HG03060 (cell line): ENCODE data around the gene SIX5.
A peak's percentile ranks its signal among the peaks of the same experiment; 100 is the strongest.
"Not testable (repeated sequence)": the region's sequence is repeated elsewhere in the genome, so short reads cannot be mapped to it uniquely, and the experiment has no call there.

Experiments used
- ATAC-seq: cut with Tn5 transposase; IDR thresholded peaks from one replicate; pipeline ENCODE4 v1.9.1; 2021; ENCODE audit warnings: low read depth, moderate number of reproducible peaks; ENCODE audit not compliant: unreplicated experiment

Gene SIX5

DNA sequence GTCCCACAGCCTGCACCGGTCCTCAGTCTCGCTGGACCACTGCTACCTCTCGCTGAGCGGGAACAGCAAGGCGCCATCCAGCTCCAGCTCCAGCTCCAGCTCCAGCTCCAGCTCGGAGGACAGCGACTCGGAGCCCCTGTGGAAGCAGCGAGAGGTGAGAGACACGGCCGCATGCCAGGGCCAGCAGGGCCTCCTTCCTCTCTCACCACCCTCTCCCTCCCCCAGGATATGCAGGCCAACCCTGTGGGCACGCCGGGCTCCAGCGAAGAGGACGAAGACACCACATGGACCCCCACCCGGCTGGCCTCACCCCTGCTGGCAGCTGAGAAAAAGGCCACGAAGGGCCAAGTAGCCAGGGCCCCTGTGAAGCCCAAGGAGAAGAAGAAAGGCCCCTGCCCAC lies 7.3 kb downstream of the SIX5 start:
- ATAC-seq, result no peak

DNA sequence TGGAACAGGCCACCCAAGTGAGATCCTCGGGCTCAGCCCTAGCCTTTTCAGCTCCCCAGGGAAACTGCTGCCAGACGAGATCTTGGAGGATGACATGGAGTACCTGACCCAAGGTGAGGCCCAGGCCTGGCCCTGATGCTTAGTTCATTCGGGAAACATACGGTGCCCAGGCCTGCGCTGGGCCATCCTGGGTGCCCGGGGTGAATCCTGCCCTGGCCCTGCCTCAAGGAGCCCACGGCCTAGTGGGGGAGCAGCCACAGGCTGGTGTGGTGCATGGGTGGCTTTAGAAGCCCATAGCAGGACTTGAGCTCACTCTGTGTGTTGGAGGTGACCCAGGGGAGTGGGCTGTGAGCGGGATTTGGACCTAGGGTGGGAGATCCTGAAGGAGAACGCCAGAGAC lies 10.1 kb downstream of the SIX5 start:
- ATAC-seq, result no peak

DNA sequence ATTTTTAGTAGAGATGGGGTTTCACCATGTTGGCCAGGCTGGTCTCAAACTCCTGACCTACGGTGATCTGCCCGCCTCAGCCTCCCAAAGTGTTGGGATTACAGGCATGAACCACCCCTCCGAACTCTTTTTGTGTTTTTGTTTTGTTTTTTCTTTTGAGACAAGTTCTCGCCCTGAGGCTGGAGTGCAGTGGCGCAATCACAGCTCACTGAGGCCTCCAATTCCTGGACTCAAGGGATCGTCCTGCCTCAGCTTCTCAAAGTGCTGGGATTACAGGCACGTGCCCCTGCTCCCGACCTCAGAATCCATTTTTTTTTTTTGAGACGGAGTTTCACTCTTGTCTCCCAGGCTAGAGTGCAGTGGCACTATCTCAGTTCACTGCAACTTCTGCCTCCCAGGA lies 11.4 kb downstream of the SIX5 start:
- no peak for ATAC-seq

DNA sequence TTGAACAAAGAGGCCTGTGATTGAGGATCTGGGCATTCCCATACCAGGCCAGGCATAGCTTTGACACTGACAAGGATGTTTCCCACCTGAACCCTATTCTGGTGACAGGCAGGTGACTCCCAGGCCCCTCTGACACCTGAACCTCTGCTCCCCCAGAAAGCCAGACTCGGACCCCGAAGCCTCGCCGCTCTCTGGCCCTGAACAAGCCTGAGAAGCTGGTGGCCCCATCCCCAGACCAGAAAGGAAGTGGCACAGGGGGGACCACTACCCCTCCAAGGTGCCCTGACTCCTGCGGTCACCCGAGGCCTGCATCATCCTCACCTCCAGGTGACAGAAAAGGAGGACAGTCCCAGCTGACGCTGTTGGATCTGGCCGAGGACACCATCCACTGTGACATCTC lies 14.7 kb downstream of the SIX5 start:
- no peak for ATAC-seq

DNA sequence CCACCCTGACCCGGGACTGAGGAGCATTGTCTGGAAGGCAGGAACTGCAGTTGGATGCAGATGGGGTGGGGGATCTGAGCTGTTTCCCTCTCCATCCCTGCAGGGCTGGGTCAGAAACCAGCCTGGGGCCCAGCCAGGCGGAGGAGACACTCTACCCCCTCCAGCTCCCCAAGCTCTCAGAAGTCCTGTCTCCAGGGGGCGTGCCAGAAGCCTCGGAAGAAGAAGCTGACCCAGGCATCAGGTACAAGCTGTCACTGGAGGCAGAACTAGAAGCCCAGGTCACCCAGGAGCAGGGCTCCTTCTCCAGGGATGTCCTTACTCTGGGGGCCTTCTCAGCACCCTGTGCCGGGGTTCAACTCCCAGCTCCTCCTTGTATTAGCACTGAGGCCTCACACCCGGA lies 15.5 kb downstream of the SIX5 start:
- ATAC-seq, result no peak

DNA sequence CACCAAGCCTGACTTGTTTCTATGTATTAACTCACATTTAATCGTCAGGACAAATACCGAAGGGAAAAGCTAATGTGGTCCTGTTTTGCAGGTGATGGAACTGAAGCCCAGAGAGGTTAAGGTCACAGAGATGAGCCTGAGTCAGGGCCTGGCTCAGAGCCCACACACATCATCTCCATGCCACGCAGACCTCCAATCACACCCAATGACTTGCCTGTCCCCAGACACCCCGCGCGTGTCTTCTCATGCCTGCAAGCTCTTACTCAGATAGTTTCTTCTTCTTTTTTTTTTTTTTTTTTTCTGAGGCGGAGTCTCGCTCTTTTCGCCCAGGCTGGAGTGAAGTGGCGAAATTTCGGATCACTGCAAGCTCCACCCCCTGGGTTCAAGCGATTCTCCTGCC lies 16.4 kb downstream of the SIX5 start:
- no peak for ATAC-seq

DNA sequence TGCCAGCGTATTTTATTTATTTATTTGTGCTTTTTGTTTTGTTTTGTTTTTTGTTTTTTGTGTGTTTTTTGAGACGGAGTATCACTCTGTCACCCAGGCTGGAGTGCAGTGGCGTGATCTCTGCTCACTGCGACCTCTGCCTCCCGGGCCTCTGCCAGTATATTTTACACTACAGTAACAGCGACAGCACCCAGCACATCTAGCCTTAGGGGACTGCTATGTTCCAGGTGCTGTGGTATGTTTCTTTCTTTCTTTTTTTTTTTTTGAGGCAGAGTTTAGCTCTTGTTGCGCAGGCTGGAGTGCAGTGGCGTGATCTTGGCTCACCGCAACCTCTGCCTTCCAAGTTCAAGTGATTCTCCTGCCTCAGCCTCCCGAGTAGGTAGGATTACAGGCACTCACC lies 17.6 kb downstream of the SIX5 start:
- ATAC-seq, result not testable (repeated sequence)

DNA sequence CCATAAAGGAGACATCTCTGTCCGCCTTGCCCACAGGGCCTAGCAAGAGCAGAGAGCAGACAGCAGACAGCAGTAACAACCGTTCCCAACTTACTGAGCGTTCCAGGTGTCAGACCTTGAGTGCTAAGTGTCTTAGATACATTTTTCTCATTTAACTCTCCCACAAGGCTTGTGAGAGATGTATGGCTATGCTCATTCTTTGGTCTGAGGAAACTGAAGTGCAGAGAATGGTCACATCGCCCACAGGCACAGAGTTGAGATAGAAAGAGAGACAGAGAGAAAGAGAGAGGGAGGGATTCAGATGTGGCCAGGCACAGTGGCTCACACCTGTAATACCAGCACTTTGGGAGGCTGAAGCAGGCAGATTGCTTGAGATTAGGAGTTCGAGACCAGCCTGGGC lies 21.5 kb downstream of the SIX5 start:
- no peak for ATAC-seq

DNA sequence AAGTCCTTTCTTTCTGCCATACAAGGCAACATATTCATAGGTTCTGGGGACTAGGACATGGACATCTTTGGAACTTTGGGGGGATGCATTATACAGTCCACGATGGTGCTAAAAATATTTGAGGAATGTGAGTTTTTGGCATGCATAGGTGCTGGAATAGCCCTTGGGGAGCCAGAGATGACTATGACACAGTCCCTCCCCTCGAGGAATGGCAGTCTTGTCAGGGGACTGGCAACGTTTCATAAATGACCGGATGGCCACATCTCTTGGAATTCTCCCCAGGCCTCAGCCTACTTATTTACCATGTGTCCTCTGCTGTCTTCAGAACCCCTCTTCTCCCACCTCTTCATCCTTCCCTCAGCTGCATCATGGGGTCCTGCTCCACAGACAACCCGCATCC lies 22.2 kb downstream of the SIX5 start:
- no peak for ATAC-seq

DNA sequence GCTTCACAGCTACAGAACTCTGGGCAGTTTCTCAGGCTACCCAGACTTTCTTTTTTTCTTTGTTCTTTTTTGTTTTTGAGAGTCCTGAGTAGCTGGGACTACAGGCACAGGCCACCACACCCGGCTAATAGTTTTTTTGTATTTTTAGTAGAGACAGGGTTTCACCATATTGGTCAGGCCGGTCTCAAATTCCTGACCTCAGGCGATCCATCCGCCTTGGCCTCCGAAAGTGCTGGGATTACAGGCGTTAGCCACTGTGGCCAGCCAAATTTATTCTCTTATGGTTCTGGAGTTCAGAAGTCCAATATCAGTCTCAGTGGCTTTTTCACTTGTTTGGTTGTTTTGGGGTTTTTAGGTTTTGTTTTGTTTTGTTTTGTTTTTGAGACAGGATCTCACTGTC lies 23.4 kb downstream of the SIX5 start:
- no peak for ATAC-seq

DNA sequence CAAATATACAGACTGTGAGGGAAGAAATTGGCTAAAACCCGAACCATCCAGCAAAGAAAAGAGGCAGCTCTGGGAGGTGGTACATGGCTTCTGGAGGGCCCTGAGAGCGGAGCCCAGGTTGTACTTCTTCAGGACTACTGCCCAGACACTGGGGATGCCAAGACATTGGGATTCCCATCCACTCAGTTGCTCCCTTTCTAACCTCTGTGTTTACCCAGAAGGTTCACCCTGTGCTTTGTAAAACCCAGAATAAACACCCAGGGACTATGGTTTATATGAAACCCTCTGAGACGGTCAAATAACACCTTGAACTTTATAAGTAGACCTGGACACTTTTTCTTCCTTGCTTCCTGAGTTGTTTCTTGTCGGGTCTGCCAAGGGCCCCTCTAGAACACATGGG lies 26.1 kb downstream of the SIX5 start:
- no peak for ATAC-seq

DNA sequence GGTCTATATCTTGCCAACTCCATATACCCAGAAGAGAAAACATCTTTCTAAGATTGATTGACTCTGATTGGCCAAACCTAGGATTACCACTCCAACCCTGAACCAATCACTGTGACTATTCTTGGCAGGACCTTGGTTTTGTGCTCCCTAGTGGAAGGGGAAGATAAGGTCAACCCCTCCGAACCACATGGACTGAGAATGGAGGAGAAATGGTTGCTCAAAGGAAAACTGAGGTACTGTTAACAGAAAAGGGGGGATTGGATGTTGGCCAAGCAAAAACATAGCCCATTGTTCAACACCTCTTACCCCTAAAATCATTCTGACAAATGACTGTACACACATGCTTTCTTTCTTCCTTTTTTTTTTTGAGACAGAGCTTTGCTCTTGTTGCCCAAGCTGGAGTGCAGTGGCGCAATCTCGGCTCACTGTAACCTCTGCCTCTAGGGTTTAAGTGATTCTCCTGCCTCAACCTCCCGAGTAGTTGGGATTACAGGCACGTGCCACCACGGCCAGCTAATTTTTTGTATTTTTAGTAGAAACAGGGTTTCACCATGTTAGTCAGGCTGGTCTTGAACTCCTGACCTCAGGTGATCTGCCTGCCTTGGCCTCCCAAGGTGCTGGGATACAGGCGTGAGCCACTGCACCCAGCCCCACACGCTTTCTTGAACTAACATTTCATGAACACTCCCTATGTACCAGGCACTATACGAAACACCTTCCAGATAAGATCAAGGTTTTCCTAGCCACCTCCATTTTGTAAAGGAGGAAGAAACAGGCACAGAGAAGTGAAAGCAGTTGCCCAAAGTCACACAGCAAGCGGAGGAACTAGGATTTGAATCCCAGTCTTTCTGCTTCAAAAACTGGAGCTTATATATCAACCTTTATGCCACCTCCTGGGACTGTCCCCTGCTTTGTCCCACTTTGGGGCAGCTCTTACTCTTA lies 29.3 kb downstream of the SIX5 start:
- ATAC-seq, result no peak

DNA sequence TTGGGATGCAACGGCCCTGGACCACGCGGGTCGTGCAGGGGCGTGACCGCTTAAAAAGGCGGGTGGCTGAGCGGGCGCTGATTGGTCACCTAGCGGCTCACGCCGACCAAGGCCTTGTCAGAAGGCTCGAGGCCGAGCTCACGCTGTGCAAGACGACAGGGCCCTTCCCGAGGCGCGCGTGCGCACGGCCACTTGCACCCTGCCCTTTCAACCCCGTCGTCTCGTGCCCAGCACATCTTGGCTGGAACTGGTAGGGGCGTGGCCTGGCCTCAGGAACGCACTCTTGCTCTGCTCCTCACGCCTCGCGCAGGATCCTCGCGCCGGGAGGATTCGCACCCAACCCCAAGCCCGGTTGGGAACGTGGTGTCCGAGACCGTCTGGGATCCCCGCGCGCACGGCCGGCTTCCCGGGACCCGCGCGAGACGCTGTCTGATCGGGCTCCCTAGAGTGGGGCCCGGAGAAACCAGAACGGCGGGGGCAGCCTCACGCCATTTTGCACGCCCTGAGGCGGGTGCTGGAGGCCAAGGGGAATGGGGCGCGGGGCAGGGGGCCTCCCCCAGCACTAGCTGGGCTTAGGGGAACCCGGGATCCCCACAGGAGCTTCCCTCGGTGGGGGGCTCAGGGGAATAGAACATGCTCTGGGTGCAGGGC lies 35.8 kb downstream of the SIX5 start, which contains the start of gene MEIOSIN:
Gene MEIOSIN, plus strand, starts transcription at position 280 of the 651 bp plus-strand sequence. CDS start 1,938 bp downstream, outside the sequence.
- ATAC-seq, result no peak

DNA sequence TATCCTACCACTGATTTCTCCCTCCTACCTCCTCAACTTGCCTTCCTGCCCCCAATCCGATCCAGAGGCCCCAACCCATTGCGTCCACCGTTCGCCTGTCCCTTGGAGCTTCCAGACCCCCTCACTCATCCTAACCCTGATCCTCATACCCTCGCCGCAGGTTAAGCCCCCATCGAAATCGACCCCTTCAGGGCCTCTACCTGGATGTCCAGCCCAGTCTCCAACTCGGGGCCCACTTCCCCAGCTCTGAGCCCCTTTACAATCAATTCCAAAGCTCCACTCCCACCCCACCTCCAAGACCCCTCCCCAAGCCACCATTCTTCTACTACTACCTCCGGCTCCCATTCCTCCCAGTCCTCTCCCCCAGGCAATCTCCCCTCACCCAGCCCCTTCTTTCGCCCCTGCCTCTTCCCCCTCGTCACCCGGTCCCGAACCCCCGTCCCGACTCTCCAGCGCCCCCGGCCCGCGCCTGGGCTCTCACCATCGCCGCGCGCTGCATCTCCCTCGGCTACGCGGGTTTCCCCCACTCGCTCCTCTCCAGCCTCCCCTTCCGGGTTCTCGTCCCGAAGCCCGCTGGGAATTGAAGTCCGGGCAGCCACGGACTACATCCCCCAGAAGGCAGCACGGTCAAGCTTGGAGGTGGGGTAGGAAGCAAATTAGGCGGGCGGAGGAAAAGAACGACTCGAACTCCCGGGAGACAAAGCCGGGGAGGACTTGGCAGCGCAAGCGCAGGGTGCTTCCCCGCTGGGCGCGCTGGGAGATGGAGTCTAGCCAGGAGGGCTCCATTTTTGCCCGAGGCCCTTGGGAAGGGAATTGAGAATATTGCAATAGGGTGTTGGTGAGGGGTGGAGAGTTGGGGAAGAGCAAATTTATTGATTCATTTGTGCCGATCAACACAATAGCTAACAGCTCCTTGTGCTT lies 38.4 kb downstream of the SIX5 start, which contains the start of gene FBXO46:
Gene FBXO46, minus strand, starts transcription at position 529 of the 921 bp plus-strand sequence. CDS start 17,401 bp downstream, outside the sequence.
- no peak for ATAC-seq

DNA sequence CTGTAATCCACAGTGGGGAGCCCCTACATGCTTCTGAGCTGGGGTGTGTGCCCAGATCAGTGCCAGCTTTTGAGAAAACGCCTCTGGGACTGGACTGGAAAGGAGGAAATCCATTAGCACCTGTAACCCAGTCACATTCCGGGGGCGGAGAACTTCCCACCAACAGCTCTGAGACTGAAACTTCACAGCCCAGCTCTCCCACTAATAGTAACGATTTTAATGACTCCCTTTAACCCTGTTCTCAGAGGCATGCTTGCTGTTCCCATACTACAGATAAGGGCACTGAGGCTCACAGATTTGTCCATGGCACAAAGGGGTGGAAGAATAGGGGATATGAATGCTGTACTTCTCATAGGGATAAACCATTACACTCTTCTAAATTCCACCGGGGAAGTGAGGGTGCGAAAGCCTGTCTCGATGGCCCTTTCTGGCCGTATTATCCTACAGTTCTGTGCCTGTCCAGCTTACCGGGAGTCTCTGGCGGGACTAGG lies 39.2 kb downstream of the SIX5 start:
- no peak for ATAC-seq

DNA sequence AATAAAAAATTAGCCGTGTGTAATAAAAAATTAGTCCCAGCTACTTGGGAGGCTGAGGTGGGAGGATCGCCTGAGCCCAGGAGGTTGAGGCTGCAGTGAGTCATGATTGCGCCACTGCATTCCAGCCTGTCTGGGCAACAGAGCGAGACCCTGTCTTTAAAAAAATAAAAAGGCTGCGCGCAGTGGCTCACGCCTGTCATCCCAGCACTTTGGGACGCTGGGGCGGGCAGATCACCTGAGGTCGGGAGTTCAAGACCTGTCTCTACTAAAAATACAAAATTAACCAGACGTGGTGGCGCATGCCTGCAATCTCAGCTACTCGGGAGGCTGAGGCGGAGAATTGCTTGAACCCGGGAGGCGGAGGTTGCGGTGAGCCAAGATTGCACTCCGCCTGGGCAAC lies 40.4 kb downstream of the SIX5 start:
- ATAC-seq, result not testable (repeated sequence)

DNA sequence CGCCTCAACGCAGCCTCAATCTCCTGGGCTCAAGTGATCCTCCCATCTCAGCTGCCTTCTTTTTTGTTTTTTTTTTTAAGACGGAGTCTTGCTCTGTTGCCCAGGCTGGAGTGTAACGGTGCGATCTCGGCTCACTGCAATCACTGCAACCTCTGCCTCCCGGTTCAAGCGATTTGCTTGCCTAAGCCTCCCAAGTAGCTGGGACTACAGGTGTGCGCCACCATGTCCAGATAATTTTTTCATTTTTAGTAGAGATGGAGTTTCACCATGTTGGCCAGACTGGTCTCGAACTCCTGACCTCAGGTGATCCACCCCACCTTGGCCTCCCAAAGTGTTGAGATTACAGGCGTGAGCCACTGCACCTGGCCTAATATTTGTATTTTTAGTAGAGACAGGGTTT lies 49.0 kb downstream of the SIX5 start:
- ATAC-seq, result not testable (repeated sequence)

DNA sequence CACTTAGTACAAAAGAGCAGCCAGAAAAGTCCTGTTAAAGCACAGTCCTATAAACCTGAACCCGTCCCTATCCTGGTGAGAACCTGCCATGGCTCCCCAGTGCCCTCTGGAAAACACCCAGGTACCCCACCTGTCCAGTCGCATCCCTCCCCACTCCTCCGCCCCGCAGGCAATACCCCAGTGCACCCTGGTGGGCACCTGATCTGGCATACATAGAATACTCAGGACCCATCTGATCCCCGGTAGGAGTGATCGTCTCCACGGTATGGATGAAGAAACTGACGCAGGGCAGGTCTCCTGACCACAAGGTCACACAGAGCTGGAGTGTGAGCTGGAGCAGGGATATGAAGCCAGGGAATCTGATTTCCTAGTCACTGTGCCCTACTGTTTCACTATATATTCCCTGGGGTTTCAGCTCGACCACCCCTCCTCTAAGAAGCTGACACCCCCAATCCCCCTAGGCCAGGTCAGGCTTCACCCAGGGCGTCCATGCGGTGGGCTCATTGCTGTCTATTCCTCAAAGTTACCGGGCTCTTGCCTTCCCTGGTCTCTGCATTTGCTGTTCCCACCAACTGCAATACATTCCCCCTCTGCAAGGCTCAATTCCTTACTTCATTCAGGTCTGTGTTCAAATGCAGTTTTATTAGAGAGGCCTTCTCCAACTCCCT lies 50.9 kb downstream of the SIX5 start:
- ATAC-seq, result no peak

DNA sequence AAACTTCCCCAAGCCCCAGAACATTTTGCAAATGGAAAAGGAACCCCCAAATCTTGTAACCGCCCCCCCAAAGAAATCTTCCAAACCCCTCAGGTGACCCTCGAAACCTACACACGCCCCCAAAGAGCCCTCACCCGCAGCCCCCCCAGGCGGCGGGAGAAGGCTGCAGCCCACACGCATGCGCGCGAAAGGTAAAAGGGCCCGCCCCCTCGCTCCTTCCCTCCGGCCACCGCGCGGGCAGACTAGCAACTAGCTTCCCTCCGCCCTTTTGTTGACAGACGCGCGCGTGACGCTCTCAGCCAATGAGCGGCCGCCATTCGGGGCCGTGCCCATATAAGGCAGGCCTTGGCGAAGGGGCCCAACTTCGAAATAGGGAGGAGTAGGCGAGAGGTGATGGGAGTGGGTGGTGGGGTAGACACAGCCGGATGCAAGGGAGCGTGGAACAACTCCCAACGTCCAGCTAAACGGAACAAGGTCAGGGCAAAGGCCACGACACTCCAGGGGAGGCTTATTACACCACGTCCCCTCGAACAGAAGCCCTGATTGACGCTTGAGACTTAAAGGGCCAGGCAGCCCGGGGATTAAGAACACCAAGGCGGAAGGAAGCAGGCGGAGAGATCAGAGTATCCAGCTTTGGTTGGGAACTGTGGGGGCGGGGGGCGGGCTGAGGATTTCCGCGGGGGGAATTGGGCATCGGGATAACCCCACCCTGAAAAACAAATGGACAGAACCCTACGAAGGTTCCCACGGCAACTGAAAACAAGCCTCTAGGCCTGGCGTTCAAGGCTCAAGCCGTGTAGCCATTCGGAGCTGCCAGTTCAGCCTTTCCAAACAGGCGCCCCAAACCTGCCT lies 51.7 kb downstream of the SIX5 start:
- ATAC-seq, result peak; percentile 90
